Measurements from ENCODE around the gene DENND1A.

The DENND1A gene

DNA sequence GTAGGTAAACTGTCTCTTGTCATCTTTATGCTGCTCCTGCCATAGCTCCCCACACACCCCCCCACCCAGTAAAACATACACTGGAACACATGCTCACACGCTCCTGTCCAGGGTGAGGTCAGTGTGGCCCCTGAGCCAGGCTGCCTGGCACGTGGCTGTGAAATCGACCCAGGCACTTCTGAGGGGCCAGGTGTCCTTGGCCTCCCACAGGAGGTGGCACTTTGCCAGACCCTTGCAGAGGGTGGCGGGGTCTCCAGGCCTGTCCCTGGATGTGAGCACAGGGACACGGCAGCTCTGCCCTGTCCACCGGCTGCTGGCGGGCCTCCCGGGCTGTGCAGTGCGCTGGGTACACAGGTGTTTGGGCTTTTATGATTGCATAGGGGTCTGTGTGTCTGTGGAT is 583.9 kb downstream of the DENND1A start:
- TF ChIP-seq, protein P1, sequence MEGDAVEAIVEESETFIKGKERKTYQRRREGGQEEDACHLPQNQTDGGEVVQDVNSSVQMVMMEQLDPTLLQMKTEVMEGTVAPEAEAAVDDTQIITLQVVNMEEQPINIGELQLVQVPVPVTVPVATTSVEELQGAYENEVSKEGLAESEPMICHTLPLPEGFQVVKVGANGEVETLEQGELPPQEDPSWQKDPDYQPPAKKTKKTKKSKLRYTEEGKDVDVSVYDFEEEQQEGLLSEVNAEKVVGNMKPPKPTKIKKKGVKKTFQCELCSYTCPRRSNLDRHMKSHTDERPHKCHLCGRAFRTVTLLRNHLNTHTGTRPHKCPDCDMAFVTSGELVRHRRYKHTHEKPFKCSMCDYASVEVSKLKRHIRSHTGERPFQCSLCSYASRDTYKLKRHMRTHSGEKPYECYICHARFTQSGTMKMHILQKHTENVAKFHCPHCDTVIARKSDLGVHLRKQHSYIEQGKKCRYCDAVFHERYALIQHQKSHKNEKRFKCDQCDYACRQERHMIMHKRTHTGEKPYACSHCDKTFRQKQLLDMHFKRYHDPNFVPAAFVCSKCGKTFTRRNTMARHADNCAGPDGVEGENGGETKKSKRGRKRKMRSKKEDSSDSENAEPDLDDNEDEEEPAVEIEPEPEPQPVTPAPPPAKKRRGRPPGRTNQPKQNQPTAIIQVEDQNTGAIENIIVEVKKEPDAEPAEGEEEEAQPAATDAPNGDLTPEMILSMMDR (conservative IDR thresholded peaks at IDR 0.05; ENCODE audit: low read depth, low read length): no peak
- no peak overlapping the region for H3K4me3 ChIP-seq (ENCODE audit: low read depth, low read length)
- no peak for DNase-seq (ENCODE audit: low read depth)

DNA sequence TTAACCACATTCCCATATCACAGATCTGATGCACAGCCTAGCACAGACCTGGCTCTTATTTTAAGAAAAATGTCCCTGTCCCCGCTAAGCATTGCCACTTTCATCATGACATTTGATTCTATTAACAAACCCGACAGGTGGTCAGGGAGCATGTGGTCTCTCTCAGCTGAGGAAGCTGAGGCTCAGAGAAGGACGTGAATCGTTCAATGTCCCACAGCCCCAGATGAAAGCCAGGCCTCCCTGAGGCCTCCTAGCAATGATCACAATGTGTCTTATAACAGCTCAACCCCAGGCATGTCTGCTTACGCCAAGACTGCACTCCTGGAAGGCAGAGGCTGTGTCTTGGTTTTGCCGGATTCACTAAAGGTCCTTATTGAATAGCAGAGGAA is 584.4 kb downstream of the DENND1A start:
- DNase-seq (ENCODE audit: low read depth): no peak
- TF ChIP-seq, protein P1 (conservative IDR thresholded peaks at IDR 0.05; ENCODE audit: low read depth, low read length): no peak
- no peak overlapping the region for H3K4me3 ChIP-seq (ENCODE audit: low read depth, low read length)

DNA sequence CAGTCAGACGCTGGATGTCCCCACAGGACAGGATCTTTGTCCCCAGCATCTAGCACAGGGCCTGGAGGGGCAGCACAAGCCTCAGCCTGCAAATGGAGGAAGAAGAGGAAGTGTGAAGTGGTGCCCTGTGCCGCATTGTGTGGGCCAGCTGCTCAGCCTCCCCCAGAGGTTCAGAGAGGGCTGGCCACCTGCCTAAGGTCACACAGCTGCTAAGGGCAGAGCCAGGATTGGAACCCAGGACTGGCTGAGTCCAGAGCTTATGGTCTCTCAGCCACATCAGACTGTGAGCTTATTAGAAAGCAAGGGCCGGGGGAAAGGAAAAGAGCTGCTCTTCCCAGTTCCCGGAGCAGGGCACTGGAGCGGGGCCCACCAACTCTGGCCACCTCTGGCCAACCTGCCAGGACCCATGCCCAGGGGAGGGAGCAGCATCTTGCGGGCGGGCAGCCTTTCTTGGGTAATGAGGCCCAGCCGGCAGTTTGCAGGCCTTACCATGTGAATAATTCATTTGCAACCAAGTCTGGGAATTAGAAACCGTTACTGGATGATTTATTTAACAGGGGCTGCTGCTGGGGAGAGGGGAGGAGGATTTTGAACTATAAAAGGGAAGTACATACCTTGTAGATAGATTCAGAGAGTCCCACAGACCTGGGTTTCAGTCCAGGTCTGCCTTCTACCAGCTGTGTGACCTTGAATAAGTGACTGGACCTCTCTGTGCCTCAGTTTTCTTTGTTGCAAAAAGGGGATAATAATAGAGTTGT is 585.6 kb downstream of the DENND1A start:
- H3K4me3 ChIP-seq (ENCODE audit: low read depth, low read length): no peak overlapping the region
- no peak for DNase-seq (ENCODE audit: low read depth)
- TF ChIP-seq, protein P1 (conservative IDR thresholded peaks at IDR 0.05; ENCODE audit: low read depth, low read length): no peak

DNA sequence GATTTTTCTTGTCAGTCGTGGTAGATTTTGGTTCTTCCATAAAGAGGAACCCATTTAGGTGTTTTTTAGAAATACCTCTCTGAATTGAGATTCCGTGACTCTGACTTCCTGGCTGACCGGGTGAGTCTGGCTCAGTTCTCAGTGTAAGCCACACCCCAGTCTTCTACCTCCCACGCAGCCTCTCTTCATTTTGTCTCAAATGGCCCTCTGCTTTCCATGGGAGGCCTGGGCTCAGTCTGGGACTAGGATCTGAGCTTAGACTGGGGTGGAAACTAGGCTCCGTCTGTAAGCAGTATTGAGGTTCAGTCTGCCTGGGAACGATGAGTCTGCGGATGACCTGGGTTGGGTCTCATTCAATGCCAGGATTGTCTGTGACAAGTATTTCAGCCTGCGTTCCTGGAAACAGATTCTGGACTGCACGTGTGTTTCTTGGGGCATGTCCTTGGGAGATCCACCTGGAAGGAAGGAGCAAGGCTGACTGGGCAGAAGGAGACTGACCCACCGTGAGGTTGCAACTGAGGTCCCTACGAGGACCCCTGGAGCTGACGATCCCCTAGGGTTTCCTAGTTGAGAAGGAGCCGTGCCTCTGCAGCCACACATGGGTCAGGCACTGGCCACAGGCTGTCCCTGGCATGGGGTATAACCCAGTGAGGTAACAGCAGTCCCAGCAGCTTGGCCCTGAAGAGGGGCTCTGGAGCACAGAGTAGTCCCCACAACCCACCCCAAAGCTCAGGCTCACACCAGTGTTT is 586.3 kb downstream of the DENND1A start:
- H3K4me3 ChIP-seq (ENCODE audit: low read depth, low read length): no peak overlapping the region
- TF ChIP-seq, protein P1 (conservative IDR thresholded peaks at IDR 0.05; ENCODE audit: low read depth, low read length): no peak
- DNase-seq (ENCODE audit: low read depth): no peak

DNA sequence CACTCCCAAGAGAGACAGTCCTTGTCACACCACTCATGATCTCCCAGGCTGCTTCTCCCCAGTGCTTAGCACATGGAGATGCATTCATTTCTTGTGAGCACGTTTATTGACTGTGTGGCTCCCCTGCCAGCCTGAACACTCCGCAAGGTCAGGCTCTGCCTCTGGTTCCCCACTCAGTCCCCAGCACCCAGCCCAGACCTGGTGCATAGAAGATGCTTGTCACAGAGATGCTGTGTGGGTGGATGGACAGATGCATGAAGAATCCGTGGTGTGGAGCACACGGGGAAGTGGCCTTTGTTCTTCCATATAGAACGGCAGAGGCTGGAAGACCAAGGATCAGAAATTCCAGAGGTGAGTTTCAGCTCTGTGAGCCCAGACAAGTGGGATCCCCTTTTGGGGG is 587.7 kb downstream of the DENND1A start:
- TF ChIP-seq, protein P1 (conservative IDR thresholded peaks at IDR 0.05; ENCODE audit: low read depth, low read length): no peak
- H3K4me3 ChIP-seq (ENCODE audit: low read depth, low read length): no peak overlapping the region
- no peak for DNase-seq (ENCODE audit: low read depth)

DNA sequence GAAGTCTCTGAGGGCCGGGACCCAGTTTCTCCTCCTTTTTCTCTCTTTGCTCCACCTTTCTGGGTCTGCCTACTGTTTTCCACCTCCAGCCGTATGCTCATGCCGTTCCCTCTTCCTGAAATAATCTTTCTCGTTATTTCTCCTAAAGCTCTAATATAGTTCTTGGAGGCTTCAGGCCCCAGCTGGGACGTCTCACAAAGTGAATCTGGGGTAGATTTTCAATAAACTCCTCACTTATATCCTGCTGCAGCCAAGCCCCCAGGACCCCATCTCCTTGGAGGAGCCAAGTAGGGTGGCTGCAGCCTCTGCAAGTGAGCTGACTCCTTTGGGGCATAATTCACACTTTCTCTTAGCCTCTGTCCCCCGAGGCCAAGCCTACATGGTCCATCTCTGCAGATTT is 588.1 kb downstream of the DENND1A start:
- DNase-seq (ENCODE audit: low read depth): no peak
- no peak overlapping the region for H3K4me3 ChIP-seq (ENCODE audit: low read depth, low read length)
- TF ChIP-seq, protein P1 (conservative IDR thresholded peaks at IDR 0.05; ENCODE audit: low read depth, low read length): no peak
